Measurements from ENCODE around the gene SLC7A6. TPM values are rescaled to one million over a fixed set of nuclear protein-coding genes. Genes with fewer than 3 reads are reported as not detected.
A peak's percentile ranks its signal among the peaks of the same experiment; 100 is the strongest.

SLC7A6 gene
- polyA plus RNA-seq, 2 of the 4 experiments (the other 2 are of a cell fraction), result 31.1 to 32.9 TPM

GRCh38 chr16:68244903-68245853 lies 19.1 kb upstream of the SLC7A6 start, which contains the start of gene PLA2G15 (continued):
- TF ChIP-seq CTCF (IDR thresholded peaks at IDR 0.05) (no peak), POLR2A (IDR thresholded peaks at IDR 0.05; ENCODE audit: low read length) (peak; percentile 55), HEYL (CRISPR knock-in tag; IDR thresholded peaks at IDR 0.05) (no peak), HES2 (IDR thresholded peaks at IDR 0.05) (no peak), HOXA7 (CRISPR knock-in tag; IDR thresholded peaks at IDR 0.05) (no peak), CHD4 (IDR thresholded peaks at IDR 0.05; ENCODE audit: borderline replicate concordance) (no peak), CHD2 (IDR thresholded peaks at IDR 0.05; ENCODE audit: low read length, partially characterized antibody) (no peak), POLR2AphosphoS2 (conservative IDR thresholded peaks at IDR 0.05; ENCODE audit: low read length) (no peak), SREBF2 (IDR thresholded peaks at IDR 0.05) (no peak), HOXB13 (CRISPR knock-in tag; IDR thresholded peaks at IDR 0.05; ENCODE audit: low read depth) (no peak), MAZ (IDR thresholded peaks at IDR 0.05; ENCODE audit: borderline replicate concordance, low read depth, low read length) (peak; percentile 50; the same call in 1 of the 2 replicates), ZSCAN20 (CRISPR knock-in tag; IDR thresholded peaks at IDR 0.05) (no peak), MAFK (IDR thresholded peaks at IDR 0.05; ENCODE audit: partially characterized antibody) (no peak), RAD21 (conservative IDR thresholded peaks at IDR 0.05 in 1 of 2, IDR thresholded peaks at IDR 0.05 in 1 of 2) (no peak), USF2 (IDR thresholded peaks at IDR 0.05) (no peak), ATOH8 (CRISPR knock-in tag; IDR thresholded peaks at IDR 0.05; ENCODE audit: low read depth) (no peak), JUN (IDR thresholded peaks at IDR 0.05) (peak in 1 of 2 experiments; percentile 28; a peak in 1 of 5 replicates), NPAS2 (CRISPR knock-in tag; IDR thresholded peaks at IDR 0.05; ENCODE audit: borderline replicate concordance) (no peak), ELK1 (IDR thresholded peaks at IDR 0.05; ENCODE audit: low read depth, low read length) (no peak), FOSL2 (IDR thresholded peaks at IDR 0.05) (no peak), FOSL2 (CRISPR knock-in tag; IDR thresholded peaks at IDR 0.05) (no peak), EHMT2 (IDR thresholded peaks at IDR 0.05; ENCODE audit: low read depth) (no peak), TP53 (CRISPR knock-in tag; IDR thresholded peaks at IDR 0.05) (peak; percentile 45; the same call in 1 of the 2 replicates), EHF (CRISPR knock-in tag; IDR thresholded peaks at IDR 0.05) (no peak), RARB (CRISPR knock-in tag; IDR thresholded peaks at IDR 0.05) (no peak), JUNB (IDR thresholded peaks at IDR 0.05) (no peak), MYC (IDR thresholded peaks at IDR 0.05; ENCODE audit: borderline replicate concordance, low read length) (no peak), REST (IDR thresholded peaks at IDR 0.05) (no peak), BCL3 (IDR thresholded peaks at IDR 0.05) (no peak), RNF2 (IDR thresholded peaks at IDR 0.05; ENCODE audit: borderline replicate concordance, low read depth) (no peak), EP300 (IDR thresholded peaks at IDR 0.05) (no peak), ESRRA (IDR thresholded peaks at IDR 0.05; ENCODE audit: borderline replicate concordance, low read length) (no peak)
